Spleen (tissue), 11 donors: ENCODE measurements around the gene SEMA3B. TPM values are rescaled to one million over a fixed set of nuclear protein-coding genes. Genes with fewer than 3 reads are reported as not detected.
A peak's percentile ranks its signal among the peaks of the same experiment; 100 is the strongest.

ENCODE experiments used
- DNase-seq: peaks from one replicate; pipeline ENCODE4 v3.0.0-alpha.2; 2020
- H3K27ac ChIP-seq, 8 donors: fragments of 200-600 bp; sonication (generic) in 7 of 8; 1 replicate in 4 of 8; 2 replicates in 4 of 8; pipeline versions ENCODE4 v1.5.0 to v1.8.0; 2016 to 2021; ENCODE audit warnings: inconsistent platforms in 4 of 8, mild to moderate bottlenecking in 4 of 8, moderate library complexity in 1 of 8
- H3K27me3 ChIP-seq, 7 donors: fragments of 200-600 bp; sonication (generic) in 6 of 7; replicated peaks in 1 of 7; 1 replicate in 4 of 7; 2 replicates in 3 of 7; pipeline versions ENCODE4 v1.5.0 to v1.8.0; 2016 to 2021; ENCODE audit warnings: inconsistent platforms in 3 of 7, mild to moderate bottlenecking in 1 of 7
- H3K36me3 ChIP-seq, 6 donors: fragments of 200-600 bp; sonication (generic) in 5 of 6; 1 replicate in 4 of 6; 2 replicates in 2 of 6; pipeline versions ENCODE4 v1.5.0 to v1.8.0; 2016 to 2021; ENCODE audit warnings: inconsistent platforms in 2 of 6
- H3K4me1 ChIP-seq, 6 donors: fragments of 200-600 bp; sonication (generic) in 5 of 6; 1 replicate in 3 of 6; 2 replicates in 3 of 6; pipeline versions ENCODE4 v1.5.0 to v1.8.0; 2016 to 2021; ENCODE audit warnings: inconsistent platforms in 3 of 6
- H3K4me3 ChIP-seq, 8 donors: fragments of 200-600 bp; sonication (generic) in 7 of 8; 1 replicate in 4 of 8; 2 replicates in 4 of 8; pipeline versions ENCODE4 v1.5.0 to v1.8.0; 2016 to 2021; ENCODE audit warnings: inconsistent platforms in 4 of 8, mild to moderate bottlenecking in 4 of 8, moderate library complexity in 2 of 8
- H3K9me3 ChIP-seq, 8 donors: fragments of 200-600 bp; sonication (generic) in 7 of 8; 1 replicate in 4 of 8; 2 replicates in 4 of 8; pipeline versions ENCODE4 v1.5.0 to v1.8.0; 2016 to 2021; ENCODE audit warnings: inconsistent platforms in 4 of 8
- CTCF ChIP-seq, 11 experiments: fragments of 200-600 bp in 7 of 11; fragments of 450-650 bp in 4 of 11; sonication (generic) in 4 of 11; IDR thresholded peaks in 8 of 11; conservative IDR thresholded peaks in 3 of 11; 1 replicate in 7 of 11; 2 replicates in 4 of 11; pipeline versions ENCODE4 v1.4.0 to v1.8.0; 2016 to 2021; ENCODE audit warnings: antibody characterized with exemption in 11 of 11, inconsistent platforms in 4 of 11, mild to moderate bottlenecking in 1 of 11
- POLR2A ChIP-seq, 3 donors: fragments of 450-650 bp; IDR thresholded peaks; one replicate each; pipeline ENCODE4 v1.5.1; 2017; ENCODE audit warnings: antibody characterized with exemption in 3 of 3, mild to moderate bottlenecking in 1 of 3
- POLR2AphosphoS5 ChIP-seq, 3 donors: sonication (generic); formaldehyde crosslinking; IDR thresholded peaks; one replicate each; pipeline ENCODE4 v1.5.1; 2017; ENCODE audit warnings: antibody characterized with exemption in 3 of 3
- WGBS, 5 donors: extraction: QIAGEN DNeasy Blood & Tissue Kit in 3 of 5; methylation state at CpG; one replicate each; pipeline versions ENCODE4 v1.1.5 to v1.1.7; 2013 to 2018; 5-methylcytosine and 5-hydroxymethylcytosine counted together
- intact Hi-C: fragments of 100-400 bp; cut with DNase I; formaldehyde crosslinking; loops from one replicate; pipeline ENCODE4 v1.15.0; 2023; ENCODE audit warnings: low total_unique reads
- polyA plus RNA-seq, 3 donors: library from polyadenylated mRNA; stranded (reverse); fragments of 200-250 nt; gene quantifications; one replicate each; pipeline ENCODE4 v1.2.1, GENCODE V29; 2013
- total RNA-seq, 7 donors: library from RNA; depleted of rRNA in 3 of 7; stranded (reverse); fragments of >200 nt in 3 of 7; fragmentation: NEBNext Ultra II Directional in 4 of 7; extraction: Animal tissue kit (Norgen Biotek cat#: 25700) in 4 of 7; gene quantifications; one replicate each; pipeline versions ENCODE4 v1.1.0 to v1.2.1, GENCODE V29; 2016 to 2021
- donor health status: healthy with polysubstance abuse.
- donor health status: DM: no; HTN: no; CAD: no; lungs with moderate emphysema.
- donor health status: DM: no; HTN: no; CAD: no.
- donor health status: Bipolar disorder and iron deficiency.
- donor health status: healthy.
- donor health status: DM: no; HTN: no; CAD: no.
- donor health status: DM: yes; HTN: yes; CAD: no.

SEMA3B gene
- total and polyA plus RNA-seq, 10 donors, result 2.2 to 14.5 (median 4.0) TPM

- no peaks in the 10 kb centered on the region for H3K9me3 ChIP-seq
- no peak overlapping the region for H3K4me3 ChIP-seq
- peak overlapping the region in 6 of 8 donors; percentile 29 to 99 (median 96) for H3K27ac ChIP-seq
- WGBS, 5 donors, result 73 to 89% (median 82%) methylated on average over 8 of the region's 8 CpGs
- peaks cover 0 to 97% (median 61%) of the 10 kb centered on the region in 6 donors for H3K36me3 ChIP-seq
- H3K4me1 ChIP-seq, result peaks cover 73 to 100% (median 96%) of the 10 kb centered on the region in 6 donors
- intact Hi-C loops, result no loop called here
- no peaks in the 10 kb centered on the region for H3K27me3 ChIP-seq
- TF ChIP-seq POLR2AphosphoS5 (IDR thresholded peaks at IDR 0.05) (no peak), CTCF (IDR thresholded peaks at IDR 0.05 in 8 of 11, conservative IDR thresholded peaks at IDR 0.05 in 3 of 11) (no peak)
- no peak for DNase-seq
Measured at GRCh38 chr3:50251220-50251619, 17.7 kb upstream of the SEMA3B start.

- peaks cover 45 to 100% (median 82%) of the 10 kb centered on the region in 6 donors for H3K4me1 ChIP-seq
- no peaks in the 10 kb centered on the region for H3K9me3 ChIP-seq
- DNase-seq, result peak; percentile 93
- no peaks in the 10 kb centered on the region for H3K27me3 ChIP-seq
- intact Hi-C loops, result no loop called here
- H3K27ac ChIP-seq, result peak overlapping the region; percentile 75 to 99 (median 88)
- TF ChIP-seq POLR2AphosphoS5 (IDR thresholded peaks at IDR 0.05) (peak; percentile 81 to 87 (median 83)), CTCF (IDR thresholded peaks at IDR 0.05 in 8 of 11, conservative IDR thresholded peaks at IDR 0.05 in 3 of 11) (peak in 1 of 11 experiments; percentile 19), POLR2A (IDR thresholded peaks at IDR 0.05) (no peak)
- H3K4me3 ChIP-seq, result peak overlapping the region in 1 of 8 donors; percentile 56
- peaks cover 0 to 100% (median 85%) of the 10 kb centered on the region in 6 donors for H3K36me3 ChIP-seq
- 52 to 72% (median 66%) methylated on average over 8 of the region's 8 CpGs for WGBS, 5 donors
Measured at GRCh38 chr3:50254577-50255250, 14.2 kb upstream of the SEMA3B start.

- peak overlapping the region in 1 of 8 donors; percentile 56 for H3K4me3 ChIP-seq
- TF ChIP-seq POLR2A (IDR thresholded peaks at IDR 0.05), result no peak
- peak in 1 of 3 donors; percentile 25 for TF ChIP-seq POLR2AphosphoS5 (IDR thresholded peaks at IDR 0.05)
- H3K36me3 ChIP-seq, result peaks cover 0 to 95% (median 83%) of the 10 kb centered on the region in 6 donors
- no peaks in the 10 kb centered on the region for H3K27me3 ChIP-seq
- peak overlapping the region; percentile 75 to 99 (median 88) for H3K27ac ChIP-seq
- no peaks in the 10 kb centered on the region for H3K9me3 ChIP-seq
- H3K4me1 ChIP-seq, result peaks cover 41 to 100% (median 82%) of the 10 kb centered on the region in 6 donors
- DNase-seq, result no peak
- 71 to 89% (median 83%) methylated on average over 7 to 9 of the region's 9 CpGs for WGBS, 5 donors
- intact Hi-C loops, result no loop called here
Measured at GRCh38 chr3:50255251-50255615, 13.7 kb upstream of the SEMA3B start.

- TF ChIP-seq CTCF (IDR thresholded peaks at IDR 0.05 in 8 of 11, conservative IDR thresholded peaks at IDR 0.05 in 3 of 11) (peak in 9 of 11 experiments; percentile 16 to 68 (median 50)), POLR2AphosphoS5 (IDR thresholded peaks at IDR 0.05) (peak in 1 of 3 donors; percentile 65), POLR2A (IDR thresholded peaks at IDR 0.05) (no peak)
- WGBS, 5 donors, result 89 to 94% (median 91%) methylated on average over 15 to 20 of the region's 20 CpGs
Measured at GRCh38 chr3:50256978-50257890, 11.7 kb upstream of the SEMA3B start.

More at GRCh38 chr3:50256978-50257890, 11.7 kb upstream of the SEMA3B start:
- H3K27me3 ChIP-seq, result no peaks in the 10 kb centered on the region
- H3K9me3 ChIP-seq, result no peaks in the 10 kb centered on the region
- peak overlapping the region in 4 of 8 donors; percentile 94 to 99 (median 98) for H3K27ac ChIP-seq
- intact Hi-C loops, result no loop called here
- H3K4me3 ChIP-seq, result no peak overlapping the region
- DNase-seq, result no peak
- H3K4me1 ChIP-seq, result peaks cover 31 to 94% (median 74%) of the 10 kb centered on the region in 6 donors
- H3K36me3 ChIP-seq, result peaks cover 0 to 75% (median 70%) of the 10 kb centered on the region in 6 donors
